AG04449 (cell line): Measurements from ENCODE around the gene COPG1.

Experiments
- CTCF ChIA-PET: fragments of 350-600 bp; formaldehyde crosslinking; extraction: SDS; loops from one replicate; lab custom pipeline; 2021; ENCODE audit warnings: antibody characterized with exemption; lab: Yijun Ruan, JAX
- POLR2A ChIA-PET: fragments of 400-600, 350-600 bp; formaldehyde crosslinking; extraction: SDS; loops from one replicate; lab custom pipeline; 2020; ENCODE audit warnings: antibody characterized with exemption, inconsistent platforms; lab: Yijun Ruan, JAX
- DNase-seq: peaks from one replicate; pipeline ENCODE4 v3.0.0-alpha.2; 2010; ENCODE audit warnings: low read depth, low spot score
- H3K4me3 ChIP-seq: 2 replicates; pipeline ENCODE4 v1.5.1; 2011; ENCODE audit warnings: low read depth, mild to moderate bottlenecking, control low read depth, low read length
- CTCF ChIP-seq: IDR thresholded peaks from one replicate; pipeline ENCODE4 v1.5.1; 2011; ENCODE audit warnings: mild to moderate bottlenecking, moderate library complexity, low read length, control low read depth, inconsistent platforms; ENCODE audit not compliant: insufficient read depth; ENCODE audit errors: missing control alignments

Gene COPG1

GRCh38 chr3:129266651-129267050 lies 17.2 kb downstream of the COPG1 start:
- CTCF ChIA-PET: interaction anchor here (1.0 to 2.5 kb wide), 5 partner anchors 11 to 297 kb away, joined by 3 to 8 read pairs (median 3); no protein-coding TSS in a partner anchor
- POLR2A ChIA-PET: interaction anchor here (1.0 kb wide), 1 partner anchor 12 kb away, joined by 3 read pairs; the partner anchor contains the start of gene HMCES
- TF ChIP-seq CTCF: no peak

GRCh38 chr3:129268396-129268795 lies 19.0 kb downstream of the COPG1 start:
- TF ChIP-seq CTCF: no peak
- ChIA-PET POLR2A (no interaction called here), CTCF (no interaction called here)
- H3K4me3 ChIP-seq: no peak overlapping the region
- DNase-seq: no peak

More at GRCh38 chr3:129266651-129267050, 17.2 kb downstream of the COPG1 start:
- no peak overlapping the region for H3K4me3 ChIP-seq
- no peak for DNase-seq

DNA sequence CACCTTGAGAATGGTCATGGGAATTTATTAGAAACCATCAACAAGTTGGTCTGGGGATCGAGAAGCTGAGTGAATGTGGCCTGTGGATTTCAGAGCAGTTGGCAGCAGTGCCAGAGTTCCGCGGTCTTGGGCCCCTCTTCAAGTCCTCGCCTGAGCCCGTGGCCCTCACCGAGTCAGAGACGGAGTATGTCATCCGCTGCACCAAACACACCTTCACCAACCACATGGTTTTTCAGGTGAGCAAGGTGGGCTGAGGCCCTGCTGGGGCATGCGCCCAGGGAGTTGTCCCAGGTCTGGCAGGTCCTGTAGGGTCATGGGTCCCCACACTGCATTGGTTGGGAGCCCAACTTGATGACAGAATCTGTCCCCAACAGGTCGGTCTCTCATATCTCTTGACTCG lies 22.3 kb downstream of the COPG1 start:
- DNase-seq: no peak
- ChIA-PET POLR2A (interaction anchor here (1.2 to 1.4 kb wide), 3 partner anchors 12 to 45 kb away, joined by 3 to 4 read pairs (median 3); a partner anchor contains a TSS), CTCF (interaction anchor here (1.1 to 1.2 kb wide), 2 partner anchors 11 to 301 kb away, joined by 3 to 5 read pairs; no protein-coding TSS in a partner anchor)
- TF ChIP-seq CTCF: no peak
- H3K4me3 ChIP-seq: no peak overlapping the region

DNA sequence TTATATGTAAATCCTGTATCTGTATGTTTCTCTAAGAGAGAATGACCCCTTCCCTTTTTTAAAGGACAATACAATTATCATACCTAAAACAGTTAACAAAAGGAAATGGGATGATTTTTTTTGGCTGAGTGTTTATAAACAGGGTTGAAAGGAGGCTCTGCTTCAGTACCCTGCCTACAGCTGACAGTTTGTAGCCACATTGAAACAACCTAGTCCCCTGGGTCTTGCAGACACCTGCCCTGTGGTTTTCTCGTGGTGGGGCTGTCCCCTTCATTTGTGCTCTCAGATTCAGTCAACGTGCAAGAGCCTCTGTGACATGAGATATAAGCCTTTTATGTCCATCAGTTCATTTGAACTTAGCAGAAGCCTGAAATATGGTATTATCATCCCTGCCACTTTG lies 27.0 kb downstream of the COPG1 start:
- ChIA-PET POLR2A (interaction anchor here (0.6 kb wide), 1 partner anchor 206 kb away, joined by 4 read pairs; no protein-coding TSS in a partner anchor), CTCF (interaction anchor here (1.3 kb wide), 1 partner anchor 20 kb away, joined by 6 read pairs; no protein-coding TSS in a partner anchor)
- no peak for TF ChIP-seq CTCF
- H3K4me3 ChIP-seq: no peak overlapping the region
- no peak for DNase-seq

DNA sequence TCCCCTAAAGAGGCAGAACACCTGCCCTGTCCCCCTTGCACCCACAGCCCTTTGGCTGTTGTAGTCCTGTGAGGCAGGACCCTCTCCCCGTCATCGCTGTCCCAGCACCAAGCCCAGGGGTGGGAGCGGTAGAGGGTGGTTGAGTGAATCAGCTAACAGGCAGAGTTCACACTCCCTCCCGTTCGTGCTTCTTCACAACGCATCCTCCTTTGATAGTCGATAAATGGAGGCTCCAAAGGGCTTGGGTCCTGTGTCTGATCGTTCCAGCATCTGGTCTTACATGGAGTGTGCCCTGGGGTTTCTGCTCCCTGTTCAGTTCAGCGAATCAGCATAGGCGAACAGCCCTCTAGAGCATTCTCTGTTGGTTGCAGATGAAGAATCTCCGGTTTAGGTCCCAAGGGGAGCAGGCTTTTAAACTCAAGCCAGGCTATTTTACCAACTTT lies 28.4 kb downstream of the COPG1 start:
- DNase-seq: no peak
- no peak for TF ChIP-seq CTCF
- ChIA-PET POLR2A (interaction anchor here (0.6 to 1.7 kb wide), 2 partner anchors 8 to 28 kb away, joined by 3 to 6 read pairs; partner anchors contain the start of gene COPG1), CTCF (interaction anchor here (1.3 kb wide), 1 partner anchor 11 kb away, joined by 3 read pairs; no protein-coding TSS in a partner anchor)
- peak overlapping the region; percentile 86 for H3K4me3 ChIP-seq

DNA sequence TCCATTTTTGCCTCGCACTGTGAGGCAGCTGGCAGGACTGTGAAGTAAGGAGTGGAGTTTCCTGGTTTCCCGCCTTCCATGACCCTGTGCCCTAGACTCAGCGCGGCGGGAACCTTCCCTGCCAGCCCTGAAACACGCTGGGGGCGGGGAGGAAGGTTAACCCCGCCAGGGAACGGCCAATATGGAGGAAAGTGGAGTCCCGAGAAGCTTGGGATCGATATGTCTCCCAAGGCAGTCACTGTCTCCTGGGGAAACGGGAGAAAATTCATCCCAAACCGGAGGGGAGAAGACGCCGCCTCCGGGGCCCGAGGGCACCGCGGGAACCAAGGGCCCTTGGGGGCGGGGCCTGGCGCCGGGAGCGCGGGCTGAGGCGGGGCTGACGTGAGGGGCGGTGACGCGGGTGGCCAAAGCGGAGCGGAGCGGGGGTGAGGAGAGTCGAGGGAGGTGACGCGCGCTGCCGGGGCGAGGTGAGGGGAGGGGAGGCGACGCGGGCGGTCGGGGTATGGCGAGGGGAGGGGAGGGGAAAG lies 29.1 kb downstream of the COPG1 start, which contains the start of gene HMCES:
Gene HMCES (plus strand): TSS at position 432 of the 527 bp plus-strand sequence. CDS start 863 bp downstream, outside the sequence.
- DNase-seq: no peak
- no peak for TF ChIP-seq CTCF
- ChIA-PET CTCF (interaction anchor here (1.7 kb wide), 1 partner anchor 308 kb away, joined by 6 read pairs; no protein-coding TSS in a partner anchor), POLR2A (interaction anchor here (1.2 to 2.2 kb wide), 3 partner anchors 9 to 37 kb away, joined by 3 to 14 read pairs (median 6); a partner anchor contains a TSS)
- peak within 1 kb of the TSS; percentile 86 for H3K4me3 ChIP-seq
